Keratinocyte (primary cell): ENCODE measurements around the gene CHML. TPM values are rescaled to one million over a fixed set of nuclear protein-coding genes. Genes with fewer than 3 reads are reported as not detected.

Experiments used
- DNase-seq: peaks from one replicate; pipeline ENCODE4 v3.0.0-alpha.2; 2011; ENCODE audit warnings: low read depth, missing footprints, low spot score
- FAIRE-seq: peaks from 2 replicates; lab custom pipeline; 2011; peaks lifted over from hg19 to GRCh38; lab: Jason Lieb, UNC
- H2AFZ ChIP-seq: 2 replicates; pipeline ENCODE4 v1.6.0; 2012; ENCODE audit warnings: low read length, control low read depth, inconsistent platforms; ENCODE audit not compliant: control insufficient read depth
- H3K27ac ChIP-seq: 2 replicates; pipeline ENCODE4 v1.5.1; 2011; ENCODE audit warnings: low read length; ENCODE audit not compliant: control insufficient read depth, insufficient read depth
- H3K27me3 ChIP-seq: 3 replicates; pipeline ENCODE4 v1.6.0; 2011; ENCODE audit warnings: low read length; ENCODE audit not compliant: control insufficient read depth, insufficient read depth; ENCODE audit errors: extremely low read depth
- H3K36me3 ChIP-seq, 2 experiments: 2 replicates in 1 of 2; 3 replicates in 1 of 2; pipeline ENCODE4 v1.5.1; 2011; ENCODE audit warnings: low read length in 2 of 2, mild to moderate bottlenecking in 1 of 2; ENCODE audit not compliant: control insufficient read depth in 2 of 2, insufficient read depth in 2 of 2; ENCODE audit errors: extremely low read depth in 1 of 2
- H3K4me1 ChIP-seq: 3 replicates; pipeline ENCODE4 v1.5.1; 2011; ENCODE audit warnings: low read length; ENCODE audit not compliant: control insufficient read depth, insufficient read depth; ENCODE audit errors: extremely low read depth
- H3K4me2 ChIP-seq: 3 replicates; pipeline ENCODE4 v1.6.0; 2011; ENCODE audit warnings: low read depth, low read length; ENCODE audit not compliant: control insufficient read depth, insufficient read depth; ENCODE audit errors: extremely low read depth
- H3K4me3 ChIP-seq, 3 experiments: fragments of 200-600 bp in 1 of 3; sonication (generic) in 1 of 3; 2 replicates in 2 of 3; 3 replicates in 1 of 3; pipeline ENCODE4 v1.5.1; 2011 to 2016; ENCODE audit warnings: low read length in 3 of 3, mild to moderate bottlenecking in 3 of 3, control low read depth in 2 of 3, inconsistent platforms in 1 of 3, low read depth in 1 of 3, mixed read lengths in 1 of 3, mixed run types in 1 of 3, moderate library complexity in 1 of 3; ENCODE audit not compliant: control insufficient read depth in 2 of 3, insufficient read depth in 2 of 3; ENCODE audit errors: extremely low read depth in 1 of 3
- H3K79me2 ChIP-seq: 2 replicates; pipeline ENCODE4 v1.6.0; 2012; ENCODE audit warnings: low read length; ENCODE audit not compliant: control insufficient read depth, insufficient read depth
- H3K9ac ChIP-seq: 3 replicates; pipeline ENCODE4 v1.6.0; 2011; ENCODE audit warnings: low read length; ENCODE audit not compliant: control insufficient read depth, insufficient read depth; ENCODE audit errors: extremely low read depth
- H3K9me1 ChIP-seq: 3 replicates; pipeline ENCODE4 v1.6.0; 2011; ENCODE audit warnings: low read length; ENCODE audit not compliant: control insufficient read depth, insufficient read depth; ENCODE audit errors: extremely low read depth
- H3K9me3 ChIP-seq: 2 replicates; pipeline ENCODE4 v1.5.1; 2012; ENCODE audit warnings: low read depth, low read length; ENCODE audit not compliant: control insufficient read depth
- H4K20me1 ChIP-seq: 3 replicates; pipeline ENCODE4 v1.6.0; 2011; ENCODE audit warnings: low read length; ENCODE audit not compliant: control insufficient read depth, insufficient read depth; ENCODE audit errors: extremely low read depth
- EZH2 ChIP-seq: IDR thresholded peaks from one replicate; pipeline ENCODE4 v1.6.1; 2012; ENCODE audit warnings: inconsistent platforms, mild to moderate bottlenecking, low read length, moderate library complexity
- dilution Hi-C: fragments of 300-500 bp; cut with MboI; formaldehyde crosslinking; loops from one replicate; pipeline ENCODE4 v1.7.0; 2020; ENCODE audit warnings: low sequenced_read_pairs; ENCODE audit not compliant: extremely low pct_ligation_motif_present
- polyA plus RNA-seq, 5 experiments: library from polyadenylated mRNA; depleted of rRNA in 3 of 5; stranded (reverse) in 3 of 5; stranded (forward) in 1 of 5; unstranded in 1 of 5; fragments of >200 nt; gene quantifications; 1 replicate in 1 of 5; 2 replicates in 3 of 5; 3 replicates in 1 of 5; pipeline versions ENCODE4 v1.2.1 to v1.2.3, GENCODE V29; 2011 to 2012; ENCODE audit warnings: missing spikeins in 2 of 5, low read depth in 1 of 5, low replicate concordance in 1 of 5
- TF ChIP-seq, protein P1 (sequence below), 3 experiments: IDR thresholded peaks in 1 of 3; conservative IDR thresholded peaks in 1 of 3; optimal IDR thresholded peaks in 1 of 3; 2 replicates in 2 of 3; 3 replicates in 1 of 3; pipeline versions ENCODE3 to v1.5.1; 2011; ENCODE audit warnings: low read length in 3 of 3, mild to moderate bottlenecking in 3 of 3, moderate library complexity in 2 of 3, control low read depth in 1 of 3, inconsistent platforms in 1 of 3; ENCODE audit not compliant: insufficient read depth in 2 of 3; ENCODE audit errors: extremely low read depth in 1 of 3

The CHML gene
- polyA plus RNA-seq, 1 donor (not counting 4 experiments of a cell fraction or from before 2014, with no cell fraction given) = 8.3 TPM

DNA sequence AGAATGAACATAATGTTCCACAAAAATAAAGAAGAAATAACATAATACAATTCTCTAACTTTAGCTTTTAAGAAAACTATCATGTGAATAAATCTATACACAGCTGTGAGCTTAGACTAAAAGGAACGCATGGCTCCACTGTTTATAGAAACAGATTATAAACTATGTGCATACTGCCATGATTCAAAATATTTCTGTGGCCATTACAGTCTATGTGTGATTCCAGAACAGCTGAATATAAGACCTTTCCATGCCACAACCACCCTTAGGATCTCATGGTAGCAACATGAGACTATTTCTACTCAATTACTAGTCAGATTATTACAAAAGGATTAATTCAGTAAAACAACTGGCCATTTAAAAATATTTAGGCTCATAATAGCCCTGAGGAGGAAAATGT is 3.9 kb downstream of the CHML start:
- H3K27me3 ChIP-seq = no peaks in the 10 kb centered on the region
- DNase-seq (no peak), FAIRE-seq (no peak)
- no peaks in the 10 kb centered on the region for H4K20me1 ChIP-seq
- no peak overlapping the region for H3K27ac ChIP-seq
- dilution Hi-C loops = no loop called here
- no peak overlapping the region for H2AFZ ChIP-seq
- TF ChIP-seq EZH2 = no peak
- peaks cover 18% of the 10 kb centered on the region for H3K4me1 ChIP-seq
- H3K4me3 ChIP-seq = no peak overlapping the region
- H3K4me2 ChIP-seq = no peak overlapping the region
- H3K36me3 ChIP-seq = peaks cover 1 to 15% of the 10 kb centered on the region in 2 experiments
- H3K9me3 ChIP-seq = no peaks in the 10 kb centered on the region
- H3K9ac ChIP-seq = no peak overlapping the region
- H3K9me1 ChIP-seq = no peaks in the 10 kb centered on the region
- H3K79me2 ChIP-seq = peaks cover 68% of the 10 kb centered on the region

DNA sequence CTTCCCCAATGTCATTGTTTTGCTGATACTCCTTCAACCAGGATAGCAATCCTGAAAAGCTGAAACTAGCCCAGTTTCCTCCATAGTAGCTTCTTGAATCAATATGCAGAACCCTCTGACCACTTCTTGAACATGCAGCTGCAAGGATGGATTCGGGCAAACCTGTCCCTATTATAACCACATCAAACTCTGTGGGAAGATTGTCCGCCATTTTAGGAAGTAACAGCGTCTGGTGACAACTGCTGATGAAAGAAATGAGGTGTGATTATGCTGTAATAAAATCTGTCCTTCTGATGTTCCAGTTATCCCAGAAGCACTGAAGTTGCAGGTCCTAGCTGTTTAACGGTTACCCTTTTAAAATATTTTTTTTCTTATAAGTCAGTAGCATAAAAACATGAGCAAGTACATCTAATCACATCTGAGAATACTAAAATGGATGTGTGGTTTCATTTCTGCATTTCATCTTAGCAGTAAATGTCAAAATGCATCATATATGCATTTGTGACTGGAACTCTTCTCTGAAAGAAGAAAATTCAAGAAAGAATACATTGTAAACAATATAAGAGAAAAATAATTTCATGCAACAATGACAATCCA is 4.5 kb downstream of the CHML start:
- no peak for TF ChIP-seq EZH2
- TF ChIP-seq, protein P1, sequence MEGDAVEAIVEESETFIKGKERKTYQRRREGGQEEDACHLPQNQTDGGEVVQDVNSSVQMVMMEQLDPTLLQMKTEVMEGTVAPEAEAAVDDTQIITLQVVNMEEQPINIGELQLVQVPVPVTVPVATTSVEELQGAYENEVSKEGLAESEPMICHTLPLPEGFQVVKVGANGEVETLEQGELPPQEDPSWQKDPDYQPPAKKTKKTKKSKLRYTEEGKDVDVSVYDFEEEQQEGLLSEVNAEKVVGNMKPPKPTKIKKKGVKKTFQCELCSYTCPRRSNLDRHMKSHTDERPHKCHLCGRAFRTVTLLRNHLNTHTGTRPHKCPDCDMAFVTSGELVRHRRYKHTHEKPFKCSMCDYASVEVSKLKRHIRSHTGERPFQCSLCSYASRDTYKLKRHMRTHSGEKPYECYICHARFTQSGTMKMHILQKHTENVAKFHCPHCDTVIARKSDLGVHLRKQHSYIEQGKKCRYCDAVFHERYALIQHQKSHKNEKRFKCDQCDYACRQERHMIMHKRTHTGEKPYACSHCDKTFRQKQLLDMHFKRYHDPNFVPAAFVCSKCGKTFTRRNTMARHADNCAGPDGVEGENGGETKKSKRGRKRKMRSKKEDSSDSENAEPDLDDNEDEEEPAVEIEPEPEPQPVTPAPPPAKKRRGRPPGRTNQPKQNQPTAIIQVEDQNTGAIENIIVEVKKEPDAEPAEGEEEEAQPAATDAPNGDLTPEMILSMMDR (optimal IDR thresholded peaks at IDR 0.05 in 1 of 3, IDR thresholded peaks at IDR 0.05 in 1 of 3, conservative IDR thresholded peaks at IDR 0.05 in 1 of 3; ENCODE audit: extremely low read depth in 1 of 3, insufficient read depth in 2 of 3, low read length in 3 of 3) = no peak
- Histone ChIP-seq H3K9ac (no peak overlapping the region), H3K4me1 (peaks cover 12% of the 10 kb centered on the region), H2AFZ (no peak overlapping the region), H4K20me1 (no peaks in the 10 kb centered on the region), H3K27ac (no peak overlapping the region), H3K9me1 (no peaks in the 10 kb centered on the region), H3K4me2 (no peak overlapping the region), H3K36me3 (peaks cover 1 to 15% of the 10 kb centered on the region in 2 experiments), H3K79me2 (peaks cover 68% of the 10 kb centered on the region), H3K4me3 (no peak overlapping the region), H3K9me3 (no peaks in the 10 kb centered on the region), H3K27me3 (no peaks in the 10 kb centered on the region)
- DNase-seq = no peak
- FAIRE-seq = no peak
- dilution Hi-C loops = no loop called here

DNA sequence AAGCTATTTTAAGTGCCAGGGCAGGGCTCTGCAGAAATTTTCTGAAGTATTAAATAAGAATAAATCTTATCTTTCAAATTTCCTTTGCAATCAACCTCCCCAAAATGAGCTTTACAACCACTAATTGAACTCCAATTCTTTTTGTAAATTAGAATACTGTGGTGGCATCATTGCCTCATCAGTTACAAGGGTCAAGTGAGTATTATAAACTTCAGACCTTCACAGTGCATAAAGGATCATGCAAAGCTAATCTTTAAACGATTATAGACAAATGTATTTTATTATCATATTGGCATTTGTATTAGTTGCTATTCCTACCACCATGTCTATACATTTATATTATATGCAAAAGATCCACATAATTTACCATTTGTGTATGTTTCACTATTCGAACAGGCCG is 7.2 kb downstream of the CHML start:
- H3K27ac ChIP-seq = no peak overlapping the region
- no peaks in the 10 kb centered on the region for H3K27me3 ChIP-seq
- no peaks in the 10 kb centered on the region for H4K20me1 ChIP-seq
- H3K4me1 ChIP-seq = peaks cover 12% of the 10 kb centered on the region
- TF ChIP-seq, protein P1 (optimal IDR thresholded peaks at IDR 0.05 in 1 of 3, IDR thresholded peaks at IDR 0.05 in 1 of 3, conservative IDR thresholded peaks at IDR 0.05 in 1 of 3; ENCODE audit: extremely low read depth in 1 of 3, insufficient read depth in 2 of 3, low read length in 3 of 3) = no peak
- TF ChIP-seq EZH2 = no peak
- H3K9me3 ChIP-seq = no peaks in the 10 kb centered on the region
- H2AFZ ChIP-seq = no peak overlapping the region
- no peak overlapping the region for H3K4me2 ChIP-seq
- H3K36me3 ChIP-seq = peaks cover 1 to 15% of the 10 kb centered on the region in 2 experiments
- H3K9ac ChIP-seq = no peak overlapping the region
- FAIRE-seq (no peak), DNase-seq (no peak)
- dilution Hi-C loops = no loop called here
- no peaks in the 10 kb centered on the region for H3K9me1 ChIP-seq
- H3K4me3 ChIP-seq = no peak overlapping the region
- peaks cover 49% of the 10 kb centered on the region for H3K79me2 ChIP-seq
